Measurements from ENCODE around the gene DMRTB1.

Gene DMRTB1

GRCh38 chr1:53500204-53501064, 41.2 kb downstream of the DMRTB1 start:
- no peak for TF ChIP-seq CTCF (IDR thresholded peaks at IDR 0.05; ENCODE audit: borderline replicate concordance, insufficient read depth, low read depth, low read length)
- no peak overlapping the region for H3K4me3 ChIP-seq (ENCODE audit: low read depth, low read length)

GRCh38 chr1:53501065-53502005, 42.1 kb downstream of the DMRTB1 start:
- TF ChIP-seq CTCF (IDR thresholded peaks at IDR 0.05; ENCODE audit: borderline replicate concordance, insufficient read depth, low read depth, low read length) = no peak
- H3K4me3 ChIP-seq (ENCODE audit: low read depth, low read length) = no peak overlapping the region

GRCh38 chr1:53502641-53503432, 43.6 kb downstream of the DMRTB1 start:
- no peak overlapping the region for H3K4me3 ChIP-seq (ENCODE audit: low read depth, low read length)
- no peak for TF ChIP-seq CTCF (IDR thresholded peaks at IDR 0.05; ENCODE audit: borderline replicate concordance, insufficient read depth, low read depth, low read length)

GRCh38 chr1:53503433-53504217, 44.4 kb downstream of the DMRTB1 start:
- H3K4me3 ChIP-seq (ENCODE audit: low read depth, low read length) = no peak overlapping the region
- TF ChIP-seq CTCF (IDR thresholded peaks at IDR 0.05; ENCODE audit: borderline replicate concordance, insufficient read depth, low read depth, low read length) = no peak

- TF ChIP-seq CTCF (IDR thresholded peaks at IDR 0.05; ENCODE audit: borderline replicate concordance, insufficient read depth, low read depth, low read length) = no peak
- no peak overlapping the region for H3K4me3 ChIP-seq (ENCODE audit: low read depth, low read length)
Observed at GRCh38 chr1:53504901-53505300, 45.7 kb downstream of the DMRTB1 start.

- TF ChIP-seq CTCF (IDR thresholded peaks at IDR 0.05; ENCODE audit: borderline replicate concordance, insufficient read depth, low read depth, low read length) = no peak
- no peak overlapping the region for H3K4me3 ChIP-seq (ENCODE audit: low read depth, low read length)
Observed at GRCh38 chr1:53505401-53505800, 46.2 kb downstream of the DMRTB1 start.
